ENCODE measurements around the gene PRICKLE2. TPM values are rescaled to one million over a fixed set of nuclear protein-coding genes. Genes with fewer than 3 reads are reported as not detected.

The PRICKLE2 gene, protein sequence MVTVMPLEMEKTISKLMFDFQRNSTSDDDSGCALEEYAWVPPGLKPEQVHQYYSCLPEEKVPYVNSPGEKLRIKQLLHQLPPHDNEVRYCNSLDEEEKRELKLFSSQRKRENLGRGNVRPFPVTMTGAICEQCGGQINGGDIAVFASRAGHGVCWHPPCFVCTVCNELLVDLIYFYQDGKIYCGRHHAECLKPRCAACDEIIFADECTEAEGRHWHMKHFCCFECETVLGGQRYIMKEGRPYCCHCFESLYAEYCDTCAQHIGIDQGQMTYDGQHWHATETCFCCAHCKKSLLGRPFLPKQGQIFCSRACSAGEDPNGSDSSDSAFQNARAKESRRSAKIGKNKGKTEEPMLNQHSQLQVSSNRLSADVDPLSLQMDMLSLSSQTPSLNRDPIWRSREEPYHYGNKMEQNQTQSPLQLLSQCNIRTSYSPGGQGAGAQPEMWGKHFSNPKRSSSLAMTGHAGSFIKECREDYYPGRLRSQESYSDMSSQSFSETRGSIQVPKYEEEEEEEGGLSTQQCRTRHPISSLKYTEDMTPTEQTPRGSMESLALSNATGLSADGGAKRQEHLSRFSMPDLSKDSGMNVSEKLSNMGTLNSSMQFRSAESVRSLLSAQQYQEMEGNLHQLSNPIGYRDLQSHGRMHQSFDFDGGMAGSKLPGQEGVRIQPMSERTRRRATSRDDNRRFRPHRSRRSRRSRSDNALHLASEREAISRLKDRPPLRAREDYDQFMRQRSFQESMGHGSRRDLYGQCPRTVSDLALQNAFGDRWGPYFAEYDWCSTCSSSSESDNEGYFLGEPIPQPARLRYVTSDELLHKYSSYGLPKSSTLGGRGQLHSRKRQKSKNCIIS
- 0.36 TPM for polyA plus RNA-seq (2012; ENCODE audit: low read depth, missing spikeins)

GRCh38 chr3:64224826-64225610 is at the start of gene PRICKLE2:
PRICKLE2 (minus strand) TSS chr3:64225466; CDS start chr3:64198927, 26,539 bp downstream.
- FAIRE-seq, result no peak
- TF ChIP-seq POU2F2 (IDR thresholded peaks at IDR 0.05; ENCODE audit: low read depth, low read length) (peak; percentile 63; the same call in 1 of the 2 replicates), TAF1 (IDR thresholded peaks at IDR 0.05; ENCODE audit: low read depth, low read length) (no peak)
- no peak for DNase-seq (ENCODE audit: insufficient read length, low spot score)

- TF ChIP-seq TAF1 (IDR thresholded peaks at IDR 0.05; ENCODE audit: low read depth, low read length) (no peak), POU2F2 (IDR thresholded peaks at IDR 0.05; ENCODE audit: low read depth, low read length) (no peak), SPI1 (IDR thresholded peaks at IDR 0.05; ENCODE audit: low read depth, low read length) (no peak), POLR2AphosphoS5 (IDR thresholded peaks at IDR 0.05; ENCODE audit: low read depth, low read length) (no peak), PAX5 (IDR thresholded peaks at IDR 0.05; ENCODE audit: insufficient read depth, low read length, severe bottlenecking) (no peak), POLR2A (IDR thresholded peaks at IDR 0.05; ENCODE audit: low read depth, low read length) (no peak)
- no peak for DNase-seq (ENCODE audit: insufficient read length, low spot score)
- FAIRE-seq, result no peak
These were observed 47.6 kb upstream of the PRICKLE2 start for GRCh38 chr3:64272842-64273241.

DNA sequence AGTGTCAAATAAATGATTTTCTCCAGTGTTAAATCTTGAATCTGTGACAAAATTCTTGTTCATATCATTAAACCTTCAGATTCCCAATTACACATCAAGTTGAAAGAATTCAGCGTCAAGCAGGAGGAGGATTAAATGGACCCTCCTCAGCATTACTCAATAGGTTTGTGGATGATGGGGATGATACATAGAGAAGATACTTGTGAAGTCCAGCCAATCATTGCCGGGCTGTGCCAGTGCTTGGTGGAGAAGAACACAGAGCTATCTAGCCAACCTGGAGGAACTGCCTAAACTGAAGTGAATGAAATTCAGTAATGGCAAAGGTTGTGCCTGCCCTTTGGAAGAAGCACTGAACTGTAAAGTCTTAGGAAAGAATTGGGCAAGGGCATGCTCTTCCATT is 47.0 kb upstream of the PRICKLE2 start:
- FAIRE-seq (no peak), DNase-seq (ENCODE audit: insufficient read length, low spot score) (no peak)
- TF ChIP-seq POLR2AphosphoS5 (IDR thresholded peaks at IDR 0.05; ENCODE audit: low read depth, low read length) (no peak), SPI1 (IDR thresholded peaks at IDR 0.05; ENCODE audit: low read depth, low read length) (no peak), PAX5 (IDR thresholded peaks at IDR 0.05; ENCODE audit: insufficient read depth, low read length, severe bottlenecking) (no peak), POU2F2 (IDR thresholded peaks at IDR 0.05; ENCODE audit: low read depth, low read length) (no peak), TAF1 (IDR thresholded peaks at IDR 0.05; ENCODE audit: low read depth, low read length) (no peak)

GRCh38 chr3:64271631-64272030 is 46.4 kb upstream of the PRICKLE2 start:
- no peak for FAIRE-seq
- DNase-seq (ENCODE audit: insufficient read length, low spot score), result no peak
- TF ChIP-seq PAX5 (IDR thresholded peaks at IDR 0.05; ENCODE audit: insufficient read depth, low read length, severe bottlenecking) (no peak), POLR2A (IDR thresholded peaks at IDR 0.05; ENCODE audit: low read depth, low read length) (no peak), POU2F2 (IDR thresholded peaks at IDR 0.05; ENCODE audit: low read depth, low read length) (no peak), SPI1 (IDR thresholded peaks at IDR 0.05; ENCODE audit: low read depth, low read length) (no peak), TAF1 (IDR thresholded peaks at IDR 0.05; ENCODE audit: low read depth, low read length) (no peak), POLR2AphosphoS5 (IDR thresholded peaks at IDR 0.05; ENCODE audit: low read depth, low read length) (no peak)

DNA sequence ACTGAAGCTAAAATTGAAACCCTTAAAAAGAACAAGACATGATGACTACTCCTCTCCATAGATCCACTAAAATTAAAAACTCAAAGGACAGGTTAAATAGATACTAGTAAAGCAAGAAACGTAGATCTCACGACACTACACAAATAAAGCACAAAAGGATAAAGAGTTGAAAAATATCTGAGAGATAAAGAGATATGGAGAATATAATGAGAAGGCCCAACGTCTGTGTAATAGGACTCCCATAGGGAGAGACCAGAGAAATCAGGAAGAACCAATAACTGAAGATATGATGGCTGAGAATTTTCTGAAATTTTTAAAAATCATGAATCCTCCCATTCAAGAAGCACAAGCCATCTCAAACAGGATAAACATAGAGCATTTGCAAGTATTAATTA is 45.6 kb upstream of the PRICKLE2 start:
- TF ChIP-seq POU2F2 (IDR thresholded peaks at IDR 0.05; ENCODE audit: low read depth, low read length) (no peak), TAF1 (IDR thresholded peaks at IDR 0.05; ENCODE audit: low read depth, low read length) (no peak), SPI1 (IDR thresholded peaks at IDR 0.05; ENCODE audit: low read depth, low read length) (no peak), PAX5 (IDR thresholded peaks at IDR 0.05; ENCODE audit: insufficient read depth, low read length, severe bottlenecking) (no peak), POLR2A (IDR thresholded peaks at IDR 0.05; ENCODE audit: low read depth, low read length) (no peak), POLR2AphosphoS5 (IDR thresholded peaks at IDR 0.05; ENCODE audit: low read depth, low read length) (no peak)

GRCh38 chr3:64270142-64270865 is 45.0 kb upstream of the PRICKLE2 start:
- FAIRE-seq (no peak), DNase-seq (ENCODE audit: insufficient read length, low spot score) (no peak)

More for the DNA sequence above, 45.6 kb upstream of the PRICKLE2 start:
- no peak for FAIRE-seq
- DNase-seq (ENCODE audit: insufficient read length, low spot score), result no peak

DNA sequence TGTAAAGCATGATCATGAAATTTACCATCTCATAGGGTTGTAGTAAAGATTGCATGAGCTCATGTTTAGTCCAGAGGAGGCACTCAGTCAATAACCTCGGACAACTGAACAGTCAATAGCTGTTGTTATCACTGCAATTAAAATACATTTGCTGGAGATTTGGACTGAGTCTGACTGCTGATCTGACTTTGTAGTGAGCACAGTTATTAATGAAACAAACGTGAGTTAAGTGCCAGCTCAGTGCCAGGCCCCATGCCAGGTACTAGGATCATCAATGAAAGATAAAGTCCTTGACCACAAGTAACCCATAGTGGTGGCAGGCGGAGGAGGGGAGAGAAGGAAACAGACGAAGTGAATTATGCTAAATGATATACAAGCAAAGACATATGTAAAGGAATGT is 43.7 kb upstream of the PRICKLE2 start:
- TF ChIP-seq POU2F2 (IDR thresholded peaks at IDR 0.05; ENCODE audit: low read depth, low read length) (no peak), POLR2A (IDR thresholded peaks at IDR 0.05; ENCODE audit: low read depth, low read length) (no peak), POLR2AphosphoS5 (IDR thresholded peaks at IDR 0.05; ENCODE audit: low read depth, low read length) (no peak), TAF1 (IDR thresholded peaks at IDR 0.05; ENCODE audit: low read depth, low read length) (no peak), SPI1 (IDR thresholded peaks at IDR 0.05; ENCODE audit: low read depth, low read length) (no peak), PAX5 (IDR thresholded peaks at IDR 0.05; ENCODE audit: insufficient read depth, low read length, severe bottlenecking) (no peak)
- DNase-seq (ENCODE audit: insufficient read length, low spot score) (no peak), FAIRE-seq (no peak)

More at GRCh38 chr3:64270142-64270865, 45.0 kb upstream of the PRICKLE2 start:
- TF ChIP-seq POLR2AphosphoS5 (IDR thresholded peaks at IDR 0.05; ENCODE audit: low read depth, low read length) (no peak), POLR2A (IDR thresholded peaks at IDR 0.05; ENCODE audit: low read depth, low read length) (no peak), POU2F2 (IDR thresholded peaks at IDR 0.05; ENCODE audit: low read depth, low read length) (no peak), PAX5 (IDR thresholded peaks at IDR 0.05; ENCODE audit: insufficient read depth, low read length, severe bottlenecking) (no peak), TAF1 (IDR thresholded peaks at IDR 0.05; ENCODE audit: low read depth, low read length) (no peak), SPI1 (IDR thresholded peaks at IDR 0.05; ENCODE audit: low read depth, low read length) (no peak)

All from GM12891 (cell line).